ENCODE measurements around the gene ADAMTS17.

The ADAMTS17 gene

GRCh38 chr15:100218434-100218833 is 123.3 kb downstream of the ADAMTS17 start:
- DNase-seq, result no peak

GRCh38 chr15:100216182-100216581 is 125.6 kb downstream of the ADAMTS17 start:
- no peak for DNase-seq

DNA sequence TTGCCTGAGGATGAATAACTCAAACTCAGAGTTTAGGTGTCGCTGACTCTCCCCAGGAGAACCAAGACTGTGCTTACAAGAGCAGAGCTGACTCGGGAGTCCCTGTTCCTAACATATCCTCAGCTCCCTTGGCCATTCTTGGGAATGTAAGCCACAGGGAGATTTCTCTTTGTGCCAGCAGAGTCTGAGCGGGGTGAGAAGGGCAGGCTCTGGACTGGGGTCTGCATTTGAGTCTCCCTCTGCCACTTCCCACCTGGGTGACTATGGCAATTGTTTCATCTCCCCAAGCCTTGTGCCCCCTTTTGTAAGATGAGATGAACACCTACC is 126.0 kb downstream of the ADAMTS17 start:
- no peak for DNase-seq

GRCh38 chr15:100215031-100215842 is 126.5 kb downstream of the ADAMTS17 start:
- peak; percentile 43 for DNase-seq

- DNase-seq, result peak; percentile 97
These were observed 129.6 kb downstream of the ADAMTS17 start for GRCh38 chr15:100211855-100212850.

GRCh38 chr15:100210338-100210737 is 131.4 kb downstream of the ADAMTS17 start:
- DNase-seq, result no peak

- DNase-seq, result no peak
These were observed 132.7 kb downstream of the ADAMTS17 start for GRCh38 chr15:100208921-100209603.

DNA sequence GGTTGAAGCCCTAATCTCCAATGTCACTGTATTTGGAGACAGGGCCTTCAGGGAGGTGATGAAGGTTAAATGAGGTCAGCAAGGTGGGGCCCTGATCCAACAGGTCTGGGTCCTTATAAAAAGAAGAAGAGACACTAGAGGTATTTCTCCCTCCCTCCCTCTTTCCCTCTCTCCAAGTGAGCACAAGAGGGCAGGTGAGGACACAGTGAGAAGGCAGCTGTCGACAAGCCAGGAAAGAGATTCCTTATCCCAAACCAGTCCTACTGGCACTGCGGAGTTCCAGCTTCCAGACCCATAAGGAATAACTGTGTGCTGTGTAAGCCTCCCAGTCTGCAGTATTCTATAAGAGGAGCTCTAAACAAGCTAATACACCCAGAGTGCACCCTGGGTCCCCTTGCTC is 134.7 kb downstream of the ADAMTS17 start:
- peak; percentile 86 for DNase-seq

DNA sequence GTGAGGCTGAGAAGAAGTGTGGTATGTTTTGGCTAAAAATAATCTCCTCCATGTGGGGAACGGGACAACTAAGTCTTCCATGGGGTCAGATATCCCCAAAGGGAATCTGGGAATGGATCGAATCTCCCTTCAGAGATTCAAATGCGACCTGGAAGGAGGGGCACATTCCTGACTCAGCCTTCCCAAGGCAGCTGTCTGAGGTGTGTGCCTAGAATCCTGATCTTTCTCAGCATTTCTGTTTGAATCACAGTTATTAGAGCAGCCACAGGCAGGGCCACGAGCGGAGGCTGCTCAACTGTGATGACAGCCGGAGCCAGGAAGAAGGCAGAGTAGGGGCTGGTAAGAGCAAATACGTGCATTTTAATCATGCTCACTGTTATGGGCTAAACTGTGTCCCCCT is 135.1 kb downstream of the ADAMTS17 start:
- DNase-seq, result no peak

GRCh38 chr15:100205549-100206295 is 136.1 kb downstream of the ADAMTS17 start:
- no peak for DNase-seq

- no peak for DNase-seq
These were observed 137.0 kb downstream of the ADAMTS17 start for GRCh38 chr15:100204771-100205170.

DNA sequence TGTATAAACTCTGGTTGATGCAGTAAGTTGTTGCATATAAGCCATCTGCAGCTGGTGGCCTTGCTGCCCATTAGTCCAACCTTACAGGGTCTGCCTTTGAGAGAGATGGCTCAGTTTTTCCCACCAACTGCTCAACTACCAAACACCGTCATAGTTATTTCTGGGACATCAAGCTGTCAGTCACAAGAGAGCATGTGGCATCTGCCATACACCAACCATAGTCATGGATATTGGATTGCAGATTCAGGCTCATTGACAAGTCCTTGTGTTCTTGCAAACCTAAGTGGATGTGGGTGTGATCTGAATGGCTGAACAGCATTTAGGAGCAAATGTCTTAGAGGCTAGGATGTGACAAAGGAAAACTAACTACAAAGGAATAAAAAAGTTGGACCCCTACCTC is 137.6 kb downstream of the ADAMTS17 start:
- DNase-seq, result no peak

DNA sequence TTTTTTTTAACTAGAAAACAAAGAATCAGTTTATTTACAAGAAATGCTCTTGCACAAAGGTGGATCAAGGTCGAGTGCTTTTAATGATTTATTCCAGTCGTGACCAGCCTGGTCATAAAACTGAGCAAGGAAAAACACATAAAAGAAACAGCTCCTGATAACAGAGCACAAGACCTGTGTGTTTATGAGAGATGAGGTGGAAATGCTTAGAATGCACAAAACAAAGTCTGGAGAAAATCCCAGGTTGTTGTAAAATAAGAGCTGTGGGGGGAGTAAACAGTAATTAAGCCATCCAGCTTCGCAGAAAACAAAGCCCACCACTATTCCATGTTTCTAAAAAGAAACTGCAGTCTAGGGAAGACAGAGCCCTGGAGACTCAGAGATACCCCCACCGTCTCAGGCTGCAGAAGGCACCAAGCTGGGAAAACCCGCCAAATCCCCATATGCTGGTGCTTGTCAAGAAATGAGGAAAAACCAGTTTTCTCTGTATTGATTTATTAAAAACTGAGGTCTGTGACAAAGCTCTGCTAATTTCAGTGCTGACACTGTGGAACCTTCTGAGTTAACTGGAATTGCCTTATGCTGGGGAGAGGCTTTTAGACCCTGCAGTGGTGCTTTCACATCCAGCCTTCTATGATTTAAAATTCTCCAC is 139.3 kb downstream of the ADAMTS17 start:
- DNase-seq, result peak; percentile 73

DNA sequence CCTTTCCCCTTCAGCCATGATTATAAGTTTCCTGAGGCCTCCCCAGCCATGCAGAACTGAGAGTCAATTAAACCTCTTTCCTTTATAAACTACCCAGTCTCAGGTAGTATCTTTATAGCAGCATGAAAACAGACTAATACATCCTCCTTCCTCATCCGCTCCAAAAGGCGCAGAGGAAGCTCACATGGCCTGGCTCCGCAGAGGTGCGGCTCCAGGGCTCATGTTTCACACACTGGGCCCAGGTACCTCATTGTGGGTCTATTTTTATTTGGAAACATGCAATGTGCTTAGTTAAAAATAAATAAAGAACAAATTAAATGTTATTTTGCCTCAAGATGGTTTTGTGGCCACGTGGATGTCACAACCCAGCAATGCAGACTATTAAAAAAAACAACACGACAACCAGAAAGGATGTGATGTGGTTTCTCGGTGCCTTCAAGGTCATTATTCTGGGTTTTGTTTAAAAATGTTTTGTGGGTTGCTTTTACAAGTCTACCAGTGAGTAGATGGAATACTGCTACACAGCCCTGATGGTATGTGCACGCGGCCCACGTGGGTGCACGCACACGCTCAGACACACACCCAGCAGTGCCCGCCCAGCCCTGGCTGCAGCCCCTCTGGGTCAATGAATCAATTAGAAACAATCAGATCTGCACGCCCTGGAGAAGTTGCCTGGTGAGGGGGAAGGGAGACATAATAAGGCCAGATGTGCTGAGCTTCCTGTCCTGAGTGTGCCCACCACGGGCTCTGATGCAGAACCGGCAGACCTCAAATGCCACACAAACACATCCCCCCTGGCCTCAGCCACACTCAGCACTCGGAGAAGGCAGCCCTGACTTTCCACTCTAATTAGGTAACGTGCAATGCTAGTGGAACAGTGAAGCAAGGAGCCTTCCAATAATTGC is 140.1 kb downstream of the ADAMTS17 start:
- DNase-seq, result peak; percentile 57

GRCh38 chr15:100200287-100200880 is 141.4 kb downstream of the ADAMTS17 start:
- DNase-seq, result no peak

DNA sequence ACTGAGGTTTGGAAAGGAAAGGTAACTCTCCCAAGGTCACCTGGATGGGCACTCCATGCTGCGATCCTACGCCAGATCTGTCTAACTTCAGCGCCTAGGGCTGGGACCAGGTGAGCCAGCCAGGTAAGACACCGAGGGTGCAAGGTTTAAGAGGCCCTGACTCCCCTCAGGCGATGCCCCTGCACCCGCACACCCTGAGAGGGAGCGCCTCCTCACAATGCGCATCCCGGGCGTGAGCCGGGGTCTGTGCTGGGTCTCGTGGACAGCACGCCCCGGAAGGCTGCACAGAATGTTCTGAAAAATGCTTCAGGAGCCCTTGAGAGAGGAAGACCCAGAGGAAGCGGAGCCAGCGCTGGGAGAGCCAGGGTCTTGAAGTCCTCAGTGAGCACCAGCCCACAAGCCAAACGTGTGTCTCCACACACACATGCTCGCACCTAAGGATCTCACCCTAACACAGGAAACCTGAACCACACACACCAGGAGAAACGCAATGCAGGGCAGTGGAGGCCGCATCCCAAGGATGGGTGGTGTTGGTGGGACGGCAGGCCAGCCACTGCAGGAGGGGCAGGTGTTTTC is 142.0 kb downstream of the ADAMTS17 start:
- DNase-seq, result no peak

DNA sequence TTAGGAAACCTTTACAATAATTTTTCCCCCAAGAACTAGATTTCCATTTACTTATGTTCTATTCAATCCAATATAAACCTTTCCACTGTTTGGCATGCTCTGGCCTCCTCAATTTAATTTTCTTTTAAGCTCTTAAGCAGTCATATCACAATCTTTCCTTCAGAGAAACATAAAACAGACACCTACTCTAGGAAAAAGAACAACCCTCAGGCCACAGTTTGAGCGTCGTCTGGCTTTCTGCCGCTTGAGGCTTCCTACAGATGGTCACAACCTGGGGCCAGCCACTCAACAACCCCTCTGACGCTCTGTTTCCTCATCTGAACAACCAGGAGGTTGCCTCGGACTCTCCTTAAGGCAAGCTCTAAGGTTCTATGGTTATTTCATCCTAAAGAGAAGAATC is 143.3 kb downstream of the ADAMTS17 start:
- peak; percentile 73 for DNase-seq

- DNase-seq, result peak; percentile 81
These were observed 145.3 kb downstream of the ADAMTS17 start for GRCh38 chr15:100196326-100197058.

GRCh38 chr15:100194996-100195395 is 146.8 kb downstream of the ADAMTS17 start:
- no peak for DNase-seq
